Measurements from ENCODE around the gene C19orf33.

C19orf33 gene

DNA sequence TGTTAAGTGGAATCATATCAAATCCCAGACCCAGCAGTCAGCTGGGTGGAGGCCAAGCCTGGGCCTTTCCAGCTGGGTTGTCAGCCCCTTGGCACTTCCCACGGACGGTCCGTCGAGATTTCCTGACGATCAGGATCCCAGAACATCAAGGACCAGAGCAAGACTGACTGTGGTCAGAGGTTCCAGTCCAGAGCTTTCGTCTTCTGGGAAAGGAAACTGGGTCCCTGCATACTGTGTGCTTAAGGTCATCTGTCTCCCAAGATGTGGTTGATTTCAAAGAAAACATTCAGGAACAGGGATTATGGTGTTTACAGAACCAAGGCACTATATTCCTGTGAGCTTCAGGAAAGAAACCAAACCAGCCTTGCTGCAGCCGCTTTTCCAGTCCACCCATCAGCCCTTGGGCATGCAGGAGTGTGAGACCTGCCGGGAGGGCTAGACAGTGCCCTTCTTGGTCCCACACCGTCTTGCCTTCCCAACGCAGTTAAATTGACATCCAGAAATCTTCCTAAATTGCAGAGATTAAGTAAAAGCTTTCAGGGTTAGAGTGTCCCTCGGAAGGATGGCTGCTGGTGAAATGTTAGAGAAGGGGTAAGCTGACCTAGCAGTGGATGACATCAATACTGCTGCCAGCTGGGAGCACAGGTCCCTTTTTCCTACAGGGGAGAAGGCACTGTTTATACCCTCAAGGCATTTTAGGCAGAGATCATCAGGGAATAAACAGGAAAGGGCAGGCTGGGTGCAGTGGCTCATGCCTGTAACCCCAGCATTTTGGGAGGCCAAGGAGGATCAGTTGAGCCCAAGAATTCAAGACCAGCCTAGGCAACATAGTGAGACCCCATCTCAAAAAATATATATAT, 5.0 kb upstream of the C19orf33 start:
- no peaks in the 10 kb centered on the region for H3K4me1 ChIP-seq (ENCODE audit: insufficient read depth, low read length)
- H3K27me3 ChIP-seq (ENCODE audit: control insufficient read depth in 1 of 2, insufficient read depth in 2 of 2, low read length in 2 of 2): no peaks in the 10 kb centered on the region
- H3K36me3 ChIP-seq (ENCODE audit: insufficient read depth, low read length): no peaks in the 10 kb centered on the region
- H3K9ac ChIP-seq (ENCODE audit: low read length): no peak overlapping the region
- no peak overlapping the region for H3K4me3 ChIP-seq (ENCODE audit: low read depth in 1 of 2, low read length in 2 of 2)
- H3K27ac ChIP-seq (ENCODE audit: low read depth, low read length): no peak overlapping the region
- no peaks in the 10 kb centered on the region for H3K9me3 ChIP-seq (ENCODE audit: low read length)

DNA sequence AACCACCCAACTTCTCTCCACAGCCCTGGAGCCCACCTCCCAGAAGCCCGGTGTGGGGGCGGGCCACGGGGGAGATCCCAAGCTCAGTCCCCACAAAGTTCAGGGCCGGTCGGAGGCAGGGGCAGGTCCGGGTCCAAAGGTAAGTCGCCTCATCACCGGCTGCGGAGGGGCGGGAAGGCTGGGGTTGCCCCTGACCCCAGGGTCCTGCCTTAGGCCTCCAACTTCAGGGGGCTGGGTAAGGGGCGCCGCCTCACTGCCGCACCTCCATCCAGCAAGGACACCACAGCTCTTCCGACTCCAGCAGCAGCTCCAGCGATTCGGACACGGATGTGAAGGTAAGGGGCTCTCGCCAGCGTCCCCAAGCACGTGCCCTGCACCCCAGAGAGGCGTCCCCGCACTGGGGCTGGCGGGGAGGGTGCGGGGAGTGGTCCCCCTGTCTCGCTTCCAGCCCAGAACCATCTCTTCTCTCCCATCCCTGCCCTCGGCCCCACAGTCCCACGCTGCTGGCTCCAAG, 358 bp downstream of the C19orf33 start:
- no peak overlapping the region for H3K27ac ChIP-seq (ENCODE audit: low read depth, low read length)
- no peak overlapping the region for H3K4me3 ChIP-seq (ENCODE audit: low read depth in 1 of 2, low read length in 2 of 2)
- no peaks in the 10 kb centered on the region for H3K9me3 ChIP-seq (ENCODE audit: low read length)
- H3K36me3 ChIP-seq (ENCODE audit: insufficient read depth, low read length): peaks cover 14% of the 10 kb centered on the region
- no peaks in the 10 kb centered on the region for H3K4me1 ChIP-seq (ENCODE audit: insufficient read depth, low read length)
- H3K9ac ChIP-seq (ENCODE audit: low read length): no peak overlapping the region
- H3K27me3 ChIP-seq (ENCODE audit: control insufficient read depth in 1 of 2, insufficient read depth in 2 of 2, low read length in 2 of 2): no peaks in the 10 kb centered on the region

DNA sequence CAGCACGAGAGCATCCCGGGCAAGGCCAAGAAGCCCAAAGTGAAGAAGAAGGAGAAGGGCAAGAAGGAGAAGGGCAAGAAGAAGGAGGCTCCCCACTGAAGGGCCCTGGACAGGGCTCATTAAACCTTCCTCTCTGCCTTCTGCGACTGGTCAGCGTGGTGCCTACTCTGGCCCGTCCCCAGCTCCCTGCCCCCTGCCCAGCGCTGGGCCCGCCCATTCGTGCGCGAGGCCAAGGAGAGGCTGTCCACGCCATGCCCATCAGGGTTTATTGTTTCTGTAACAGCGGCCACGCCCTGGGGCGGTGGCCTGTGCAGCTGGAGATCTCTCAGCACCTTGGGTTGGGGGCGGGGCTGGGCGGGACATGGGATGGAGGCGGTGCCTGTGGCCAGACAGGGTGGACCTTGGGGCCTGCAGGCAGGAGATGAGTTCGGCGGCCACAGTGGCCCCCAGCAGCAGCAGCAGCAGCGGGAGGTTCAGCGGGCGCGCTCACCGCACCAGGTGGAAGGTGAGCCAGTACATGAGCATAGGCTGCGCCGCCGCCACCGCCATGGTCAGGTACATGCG, 897 bp downstream of the C19orf33 start:
- no peaks in the 10 kb centered on the region for H3K4me1 ChIP-seq (ENCODE audit: insufficient read depth, low read length)
- no peaks in the 10 kb centered on the region for H3K27me3 ChIP-seq (ENCODE audit: control insufficient read depth in 1 of 2, insufficient read depth in 2 of 2, low read length in 2 of 2)
- H3K36me3 ChIP-seq (ENCODE audit: insufficient read depth, low read length): peaks cover 14% of the 10 kb centered on the region
- no peak overlapping the region for H3K9ac ChIP-seq (ENCODE audit: low read length)
- H3K27ac ChIP-seq (ENCODE audit: low read depth, low read length): no peak overlapping the region
- no peaks in the 10 kb centered on the region for H3K9me3 ChIP-seq (ENCODE audit: low read length)
- no peak overlapping the region for H3K4me3 ChIP-seq (ENCODE audit: low read depth in 1 of 2, low read length in 2 of 2)

DNA sequence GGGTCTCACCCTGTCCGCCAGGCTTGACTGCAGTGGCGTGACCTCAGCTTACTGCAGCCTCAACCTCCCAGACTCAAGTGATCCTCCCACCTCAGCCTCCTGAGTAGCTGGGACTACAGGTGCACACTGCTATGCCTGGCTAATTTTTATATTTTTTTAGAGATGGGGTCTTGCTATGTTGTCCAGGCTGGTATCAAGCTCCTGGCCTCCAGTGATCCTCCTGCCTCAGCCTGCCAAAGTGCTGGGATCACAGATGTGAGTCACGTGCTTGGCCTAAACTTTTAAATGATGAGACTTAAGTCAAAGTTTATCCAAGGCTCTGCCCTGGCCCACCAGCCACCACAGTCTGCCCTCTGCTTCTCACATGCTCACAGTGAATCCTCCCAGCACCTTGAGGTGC, 2.2 kb downstream of the C19orf33 start:
- Histone ChIP-seq H3K27me3 (ENCODE audit: control insufficient read depth in 1 of 2, insufficient read depth in 2 of 2, low read length in 2 of 2) (no peaks in the 10 kb centered on the region), H3K4me1 (ENCODE audit: insufficient read depth, low read length) (no peaks in the 10 kb centered on the region), H3K27ac (ENCODE audit: low read depth, low read length) (no peak overlapping the region), H3K9me3 (ENCODE audit: low read length) (no peaks in the 10 kb centered on the region), H3K9ac (ENCODE audit: low read length) (no peak overlapping the region), H3K36me3 (ENCODE audit: insufficient read depth, low read length) (peaks cover 14% of the 10 kb centered on the region), H3K4me3 (ENCODE audit: low read depth in 1 of 2, low read length in 2 of 2) (no peak overlapping the region)

DNA sequence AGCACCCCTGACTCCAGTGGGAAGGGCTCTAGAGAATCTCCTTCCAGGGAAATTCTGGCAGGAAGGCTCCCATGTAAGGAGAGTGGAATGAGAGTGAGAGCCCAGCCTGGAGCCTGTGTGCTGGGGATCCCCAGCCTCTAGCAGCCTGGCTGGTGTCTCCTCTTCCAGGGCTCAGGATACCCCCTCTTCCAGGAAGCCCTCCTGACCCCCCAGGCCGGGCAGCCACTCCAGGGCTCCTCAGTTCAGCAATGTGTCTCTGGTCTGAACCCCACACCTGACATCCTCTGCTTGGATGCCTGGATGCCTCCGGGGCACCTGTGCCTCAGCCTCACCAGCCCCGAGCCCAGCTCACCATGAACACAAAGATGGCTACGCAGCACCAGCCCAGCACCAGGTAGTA, 3.0 kb downstream of the C19orf33 start:
- H3K4me1 ChIP-seq (ENCODE audit: insufficient read depth, low read length): no peaks in the 10 kb centered on the region
- H3K9ac ChIP-seq (ENCODE audit: low read length): no peak overlapping the region
- peaks cover 14% of the 10 kb centered on the region for H3K36me3 ChIP-seq (ENCODE audit: insufficient read depth, low read length)
- no peaks in the 10 kb centered on the region for H3K27me3 ChIP-seq (ENCODE audit: control insufficient read depth in 1 of 2, insufficient read depth in 2 of 2, low read length in 2 of 2)
- no peak overlapping the region for H3K27ac ChIP-seq (ENCODE audit: low read depth, low read length)
- H3K4me3 ChIP-seq (ENCODE audit: low read depth in 1 of 2, low read length in 2 of 2): no peak overlapping the region
- H3K9me3 ChIP-seq (ENCODE audit: low read length): no peaks in the 10 kb centered on the region

DNA sequence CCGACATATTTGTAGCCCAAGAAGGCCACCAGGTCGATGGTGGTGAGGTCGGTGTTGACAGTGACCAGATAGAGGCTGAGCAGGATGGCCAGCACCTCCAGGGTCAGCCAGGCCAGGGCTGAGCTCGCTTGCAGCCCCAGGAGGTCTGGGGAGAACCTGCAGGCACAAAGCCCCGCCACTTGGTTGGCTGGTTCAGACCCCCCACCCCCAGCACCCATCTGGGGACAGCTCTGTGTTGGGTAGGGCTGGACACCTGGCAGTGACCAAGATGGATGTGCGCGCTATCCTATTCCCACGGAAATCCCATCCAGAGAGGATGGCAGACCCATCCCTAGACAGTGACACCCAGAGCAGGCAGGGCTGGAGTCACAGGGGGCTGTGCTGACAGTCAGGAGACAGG, 3.5 kb downstream of the C19orf33 start:
- H3K9me3 ChIP-seq (ENCODE audit: low read length): no peaks in the 10 kb centered on the region
- no peaks in the 10 kb centered on the region for H3K27me3 ChIP-seq (ENCODE audit: control insufficient read depth in 1 of 2, insufficient read depth in 2 of 2, low read length in 2 of 2)
- peaks cover 14% of the 10 kb centered on the region for H3K36me3 ChIP-seq (ENCODE audit: insufficient read depth, low read length)
- no peak overlapping the region for H3K27ac ChIP-seq (ENCODE audit: low read depth, low read length)
- H3K4me3 ChIP-seq (ENCODE audit: low read depth in 1 of 2, low read length in 2 of 2): no peak overlapping the region
- no peaks in the 10 kb centered on the region for H3K4me1 ChIP-seq (ENCODE audit: insufficient read depth, low read length)
- no peak overlapping the region for H3K9ac ChIP-seq (ENCODE audit: low read length)

DNA sequence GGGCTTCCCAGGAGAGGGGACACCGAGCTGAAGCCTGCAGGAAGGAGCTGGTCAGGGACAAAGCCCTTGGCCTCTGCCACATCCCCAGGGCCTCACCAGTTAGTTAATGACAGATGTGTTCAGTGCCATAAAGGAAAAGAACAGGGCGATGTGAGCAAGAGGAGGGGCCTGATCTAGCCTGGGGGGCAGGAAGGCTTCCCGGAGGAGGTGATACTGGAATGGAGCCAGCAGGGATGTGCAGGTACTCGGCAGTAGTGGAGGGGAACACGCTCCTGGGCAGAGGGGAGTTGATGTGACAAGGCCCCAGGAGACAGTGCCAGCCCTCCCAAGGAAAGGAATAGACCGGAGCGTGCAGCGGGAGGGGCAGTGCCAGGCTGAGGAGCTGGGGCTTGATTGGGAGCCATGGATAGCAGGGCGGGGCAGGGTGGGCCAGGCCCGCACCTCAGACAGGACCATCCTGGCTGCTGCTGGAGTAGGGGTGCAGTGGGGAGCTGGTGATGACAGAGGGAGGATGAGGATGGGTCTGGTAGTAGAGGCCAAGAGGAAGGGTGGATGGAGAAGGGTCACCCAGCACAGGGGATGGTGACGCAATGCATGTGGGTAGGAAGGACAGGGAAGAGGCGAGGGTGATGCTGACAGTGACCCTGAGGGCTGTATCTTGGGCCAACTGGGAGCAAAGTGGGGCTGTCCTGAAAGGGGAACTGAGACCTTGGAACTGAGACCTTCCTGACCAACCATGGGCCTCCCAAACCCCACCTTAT, 4.1 kb downstream of the C19orf33 start:
- Histone ChIP-seq H3K9ac (ENCODE audit: low read length) (no peak overlapping the region), H3K4me1 (ENCODE audit: insufficient read depth, low read length) (no peaks in the 10 kb centered on the region), H3K36me3 (ENCODE audit: insufficient read depth, low read length) (peaks cover 14% of the 10 kb centered on the region)

DNA sequence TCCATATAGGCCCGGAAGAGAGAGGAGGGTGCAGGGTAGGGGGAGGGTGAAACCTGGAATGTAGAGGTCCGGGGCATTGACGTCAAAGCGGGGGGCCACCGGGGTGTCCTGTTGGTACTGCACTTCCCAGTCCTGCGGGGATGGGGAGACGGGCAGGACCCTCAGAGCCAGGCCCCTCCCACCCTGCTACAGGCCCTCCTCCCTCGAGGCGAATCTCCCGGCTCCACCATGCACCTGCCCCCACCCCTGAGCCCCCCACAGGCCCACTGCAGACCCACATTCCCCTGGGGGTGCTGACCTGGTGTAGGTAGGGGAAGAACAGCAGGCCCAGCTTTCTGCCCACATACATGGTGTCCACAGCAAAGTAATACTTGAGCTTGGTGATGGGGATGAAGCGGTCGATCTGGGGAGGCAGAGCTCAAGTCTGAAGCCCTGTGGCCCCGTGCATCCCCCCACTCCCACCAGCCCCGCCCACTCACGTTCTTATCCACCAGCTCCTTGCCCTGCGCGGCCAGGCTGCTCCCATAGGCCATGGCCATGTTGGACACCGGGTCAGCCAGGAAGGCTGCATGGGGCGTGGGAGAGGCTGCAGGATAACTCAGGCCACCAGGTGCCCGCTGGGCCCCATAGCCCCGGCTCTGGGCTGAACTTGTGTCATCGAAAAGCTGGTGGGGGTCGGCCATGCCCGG, 5.0 kb downstream of the C19orf33 start:
- Histone ChIP-seq H3K36me3 (ENCODE audit: insufficient read depth, low read length) (peaks cover 14% of the 10 kb centered on the region), H3K27ac (ENCODE audit: low read depth, low read length) (no peak overlapping the region), H3K9ac (ENCODE audit: low read length) (no peak overlapping the region), H3K27me3 (ENCODE audit: control insufficient read depth in 1 of 2, insufficient read depth in 2 of 2, low read length in 2 of 2) (no peaks in the 10 kb centered on the region), H3K4me3 (ENCODE audit: low read depth in 1 of 2, low read length in 2 of 2) (no peak overlapping the region), H3K9me3 (ENCODE audit: low read length) (no peaks in the 10 kb centered on the region), H3K4me1 (ENCODE audit: insufficient read depth, low read length) (no peaks in the 10 kb centered on the region)

More for the DNA sequence above, 4.1 kb downstream of the C19orf33 start:
- Histone ChIP-seq H3K9me3 (ENCODE audit: low read length) (no peaks in the 10 kb centered on the region), H3K4me3 (ENCODE audit: low read depth in 1 of 2, low read length in 2 of 2) (no peak overlapping the region), H3K27ac (ENCODE audit: low read depth, low read length) (no peak overlapping the region), H3K27me3 (ENCODE audit: control insufficient read depth in 1 of 2, insufficient read depth in 2 of 2, low read length in 2 of 2) (no peaks in the 10 kb centered on the region)

DNA sequence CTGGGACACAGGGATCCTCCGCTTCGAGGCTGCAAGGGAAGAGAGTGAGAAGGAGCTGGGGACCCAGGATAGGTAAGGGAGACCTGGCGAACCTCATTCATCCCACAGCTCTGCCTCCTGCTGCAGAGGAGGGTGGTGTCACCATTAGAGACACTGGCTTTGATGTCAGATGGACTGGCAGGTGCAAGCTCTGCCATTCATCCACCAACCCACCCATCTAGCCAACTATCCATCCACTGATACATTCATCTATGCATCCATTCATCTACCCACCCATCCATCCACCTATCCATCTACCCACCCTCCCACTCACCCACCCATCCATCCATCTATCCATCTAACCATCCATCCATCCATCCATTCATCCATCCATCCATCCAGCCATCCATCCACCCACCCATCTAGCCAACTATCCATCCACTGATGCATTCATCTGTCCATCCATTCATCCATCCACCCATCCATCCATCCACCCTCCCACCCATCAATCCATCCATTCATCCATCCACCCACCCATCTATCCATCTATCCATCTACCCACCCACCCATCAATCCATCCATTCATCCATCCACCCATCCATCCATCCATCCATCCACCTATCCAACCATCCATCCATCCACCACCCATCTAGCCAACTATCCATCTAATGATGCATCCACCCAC, 5.7 kb downstream of the C19orf33 start:
- Histone ChIP-seq H3K9ac (ENCODE audit: low read length) (no peak overlapping the region), H3K27me3 (ENCODE audit: control insufficient read depth in 1 of 2, insufficient read depth in 2 of 2, low read length in 2 of 2) (no peaks in the 10 kb centered on the region), H3K4me3 (ENCODE audit: low read depth in 1 of 2, low read length in 2 of 2) (no peak overlapping the region), H3K27ac (ENCODE audit: low read depth, low read length) (no peak overlapping the region), H3K9me3 (ENCODE audit: low read length) (no peaks in the 10 kb centered on the region), H3K36me3 (ENCODE audit: insufficient read depth, low read length) (peaks cover 14% of the 10 kb centered on the region), H3K4me1 (ENCODE audit: insufficient read depth, low read length) (no peaks in the 10 kb centered on the region)

DNA sequence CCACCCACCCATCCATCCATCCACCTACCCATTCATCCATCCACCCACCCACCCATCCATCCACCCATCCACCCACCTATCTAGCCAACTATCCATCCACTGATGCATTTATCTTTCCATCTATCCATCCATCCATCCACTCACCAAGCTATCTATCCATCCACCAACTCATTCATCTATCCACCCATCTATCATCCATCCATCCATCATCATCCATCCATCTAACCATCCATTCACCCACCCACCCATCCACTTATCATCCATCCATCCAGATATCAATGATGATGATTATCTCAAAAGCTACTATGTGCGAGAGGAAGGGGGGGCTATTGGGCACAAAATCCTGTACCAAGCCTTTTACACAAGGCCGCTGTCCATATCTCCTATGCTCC, 6.2 kb downstream of the C19orf33 start:
- Histone ChIP-seq H3K4me3 (ENCODE audit: low read depth in 1 of 2, low read length in 2 of 2) (no peak overlapping the region), H3K9ac (ENCODE audit: low read length) (no peak overlapping the region), H3K27ac (ENCODE audit: low read depth, low read length) (no peak overlapping the region), H3K36me3 (ENCODE audit: insufficient read depth, low read length) (peaks cover 14% of the 10 kb centered on the region), H3K4me1 (ENCODE audit: insufficient read depth, low read length) (peaks cover 3% of the 10 kb centered on the region), H3K9me3 (ENCODE audit: low read length) (no peaks in the 10 kb centered on the region), H3K27me3 (ENCODE audit: control insufficient read depth in 1 of 2, insufficient read depth in 2 of 2, low read length in 2 of 2) (no peaks in the 10 kb centered on the region)
